ENCODE measurements around the gene IQCN.
A peak's percentile ranks its signal among the peaks of the same experiment; 100 is the strongest.

DNA sequence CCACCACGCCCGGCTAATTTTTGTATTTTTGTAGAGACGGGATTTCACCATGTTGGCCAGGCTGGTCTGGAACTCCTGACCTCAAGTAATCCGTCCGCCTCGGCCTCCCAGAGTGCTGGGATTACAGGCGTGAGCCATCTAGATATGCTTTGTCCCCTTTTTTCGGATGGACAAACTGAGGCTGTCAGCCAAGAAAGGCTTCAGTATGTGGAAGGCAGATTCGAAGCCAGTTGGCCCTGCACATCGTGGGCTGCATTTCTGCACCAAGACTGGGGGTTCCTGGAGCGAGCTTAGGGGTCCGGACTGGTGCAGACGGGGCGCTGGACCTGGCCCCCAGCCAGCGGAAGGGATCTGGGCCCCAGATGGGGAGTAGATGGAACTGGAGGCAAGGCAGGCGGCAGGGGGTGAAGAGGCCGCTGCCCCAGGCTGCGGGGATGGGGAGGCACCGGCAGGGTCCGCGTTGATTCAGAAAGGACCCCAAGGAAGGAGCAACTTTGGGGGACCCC, 16.8 kb upstream of the IQCN start:
- TF ChIP-seq, protein P1, sequence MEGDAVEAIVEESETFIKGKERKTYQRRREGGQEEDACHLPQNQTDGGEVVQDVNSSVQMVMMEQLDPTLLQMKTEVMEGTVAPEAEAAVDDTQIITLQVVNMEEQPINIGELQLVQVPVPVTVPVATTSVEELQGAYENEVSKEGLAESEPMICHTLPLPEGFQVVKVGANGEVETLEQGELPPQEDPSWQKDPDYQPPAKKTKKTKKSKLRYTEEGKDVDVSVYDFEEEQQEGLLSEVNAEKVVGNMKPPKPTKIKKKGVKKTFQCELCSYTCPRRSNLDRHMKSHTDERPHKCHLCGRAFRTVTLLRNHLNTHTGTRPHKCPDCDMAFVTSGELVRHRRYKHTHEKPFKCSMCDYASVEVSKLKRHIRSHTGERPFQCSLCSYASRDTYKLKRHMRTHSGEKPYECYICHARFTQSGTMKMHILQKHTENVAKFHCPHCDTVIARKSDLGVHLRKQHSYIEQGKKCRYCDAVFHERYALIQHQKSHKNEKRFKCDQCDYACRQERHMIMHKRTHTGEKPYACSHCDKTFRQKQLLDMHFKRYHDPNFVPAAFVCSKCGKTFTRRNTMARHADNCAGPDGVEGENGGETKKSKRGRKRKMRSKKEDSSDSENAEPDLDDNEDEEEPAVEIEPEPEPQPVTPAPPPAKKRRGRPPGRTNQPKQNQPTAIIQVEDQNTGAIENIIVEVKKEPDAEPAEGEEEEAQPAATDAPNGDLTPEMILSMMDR (IDR thresholded peaks at IDR 0.05) = peak in 1 of 4 experiments; percentile 10
- TF ChIP-seq POLR2A (IDR thresholded peaks at IDR 0.05) = no peak

Data from uterus (tissue), 2 donors.